ENCODE results near the gene ALX4. TPM values are rescaled to one million over a fixed set of nuclear protein-coding genes. Genes with fewer than 3 reads are reported as not detected.

Gene ALX4
- polyA plus RNA-seq, 1 of the 3 experiments (the other 2 are of a cell fraction) = under 0.01 TPM

- TF ChIP-seq CHD2 (IDR thresholded peaks at IDR 0.05; ENCODE audit: low read length, partially characterized antibody) (no peak), SMC3 (IDR thresholded peaks at IDR 0.05; ENCODE audit: low read depth, low read length) (no peak), YY1 (IDR thresholded peaks at IDR 0.05; ENCODE audit: low read depth) (no peak), NRF1 (IDR thresholded peaks at IDR 0.05; ENCODE audit: low read depth, low read length) (no peak), GATA2 (CRISPR knock-in tag; IDR thresholded peaks at IDR 0.05) (no peak), GABPA (IDR thresholded peaks at IDR 0.05; ENCODE audit: low read depth) (no peak), MEF2A (IDR thresholded peaks at IDR 0.05; ENCODE audit: borderline replicate concordance, low read depth) (no peak), PBX3 (IDR thresholded peaks at IDR 0.05) (peak; percentile 60), SIN3A (IDR thresholded peaks at IDR 0.05; ENCODE audit: borderline replicate concordance, low read depth, low read length) (no peak), FOXM1 (IDR thresholded peaks at IDR 0.05; ENCODE audit: low read depth) (no peak), ELF1 (IDR thresholded peaks at IDR 0.05) (no peak), FOXJ3 (CRISPR knock-in tag; IDR thresholded peaks at IDR 0.05) (no peak), TAF1 (IDR thresholded peaks at IDR 0.05; ENCODE audit: borderline replicate concordance, low read depth, low read length) (peak; percentile 33; the same call in 1 of the 2 replicates), MAX (IDR thresholded peaks at IDR 0.05; ENCODE audit: low read depth) (peak; percentile 61), NFIC (IDR thresholded peaks at IDR 0.05; ENCODE audit: borderline replicate concordance) (peak; percentile 96), IRF3 (IDR thresholded peaks at IDR 0.05; ENCODE audit: low read depth, low read length) (no peak), EZH2phosphoT487 (IDR thresholded peaks at IDR 0.05; ENCODE audit: borderline replicate concordance, low read depth) (no peak), POLR2AphosphoS5 (IDR thresholded peaks at IDR 0.05; ENCODE audit: low read depth, low read length) (peak; percentile 30; the same call in 1 of the 2 replicates), TCF12 (IDR thresholded peaks at IDR 0.05) (peak; percentile 70), EP300 (IDR thresholded peaks at IDR 0.05; ENCODE audit: borderline replicate concordance in 1 of 2, low read depth in 1 of 2, low read length in 1 of 2) (peak in 1 of 2 experiments; percentile 87; a peak in 1 of 4 replicates), JUND (IDR thresholded peaks at IDR 0.05) (peak; percentile 47; the same call in 1 of the 2 replicates), FOSL2 (IDR thresholded peaks at IDR 0.05; ENCODE audit: borderline replicate concordance, low read depth) (peak; percentile 13; the same call in 1 of the 2 replicates), TEAD4 (IDR thresholded peaks at IDR 0.05; ENCODE audit: borderline replicate concordance, insufficient read depth) (peak; percentile 96), RFX5 (IDR thresholded peaks at IDR 0.05; ENCODE audit: low read length) (no peak)
- TF ChIP-seq, protein P1, sequence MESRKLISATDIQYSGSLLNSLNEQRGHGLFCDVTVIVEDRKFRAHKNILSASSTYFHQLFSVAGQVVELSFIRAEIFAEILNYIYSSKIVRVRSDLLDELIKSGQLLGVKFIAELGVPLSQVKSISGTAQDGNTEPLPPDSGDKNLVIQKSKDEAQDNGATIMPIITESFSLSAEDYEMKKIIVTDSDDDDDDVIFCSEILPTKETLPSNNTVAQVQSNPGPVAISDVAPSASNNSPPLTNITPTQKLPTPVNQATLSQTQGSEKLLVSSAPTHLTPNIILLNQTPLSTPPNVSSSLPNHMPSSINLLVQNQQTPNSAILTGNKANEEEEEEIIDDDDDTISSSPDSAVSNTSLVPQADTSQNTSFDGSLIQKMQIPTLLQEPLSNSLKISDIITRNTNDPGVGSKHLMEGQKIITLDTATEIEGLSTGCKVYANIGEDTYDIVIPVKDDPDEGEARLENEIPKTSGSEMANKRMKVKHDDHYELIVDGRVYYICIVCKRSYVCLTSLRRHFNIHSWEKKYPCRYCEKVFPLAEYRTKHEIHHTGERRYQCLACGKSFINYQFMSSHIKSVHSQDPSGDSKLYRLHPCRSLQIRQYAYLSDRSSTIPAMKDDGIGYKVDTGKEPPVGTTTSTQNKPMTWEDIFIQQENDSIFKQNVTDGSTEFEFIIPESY (IDR thresholded peaks at IDR 0.05; ENCODE audit: borderline replicate concordance, low read depth) = no peak
- TF ChIP-seq, protein P2, sequence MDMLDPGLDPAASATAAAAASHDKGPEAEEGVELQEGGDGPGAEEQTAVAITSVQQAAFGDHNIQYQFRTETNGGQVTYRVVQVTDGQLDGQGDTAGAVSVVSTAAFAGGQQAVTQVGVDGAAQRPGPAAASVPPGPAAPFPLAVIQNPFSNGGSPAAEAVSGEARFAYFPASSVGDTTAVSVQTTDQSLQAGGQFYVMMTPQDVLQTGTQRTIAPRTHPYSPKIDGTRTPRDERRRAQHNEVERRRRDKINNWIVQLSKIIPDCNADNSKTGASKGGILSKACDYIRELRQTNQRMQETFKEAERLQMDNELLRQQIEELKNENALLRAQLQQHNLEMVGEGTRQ (IDR thresholded peaks at IDR 0.05; ENCODE audit: borderline replicate concordance, low read depth, low read length) = no peak
These were observed 66.2 kb downstream of the ALX4 start (continued) for GRCh38 chr11:44243595-44244343.

Data from SK-N-SH (cell line).